KMS-11 (cell line): ENCODE measurements around the gene UNC5B.

Experiments used
- H2AFZ ChIP-seq: fragments of 200-600 bp; sonication (generic); 2 replicates; pipeline ENCODE4 v1.6.1; 2016; ENCODE audit warnings: antibody characterized with exemption, mixed run types, low read depth
- H3K27ac ChIP-seq: fragments of 200-600 bp; sonication (generic); 2 replicates; pipeline ENCODE4 v1.6.1; 2016; ENCODE audit warnings: mild to moderate bottlenecking, mixed run types
- H3K27me3 ChIP-seq: fragments of 200-600 bp; sonication (generic); 2 replicates; pipeline ENCODE4 v1.6.1; 2017; ENCODE audit warnings: mild to moderate bottlenecking, low read depth, mixed run types, moderate library complexity; ENCODE audit not compliant: insufficient read depth
- H3K36me3 ChIP-seq: fragments of 200-600 bp; sonication (generic); 2 replicates; pipeline ENCODE4 v1.6.1; 2017; ENCODE audit warnings: mild to moderate bottlenecking, mixed run types; ENCODE audit not compliant: insufficient read depth
- H3K4me1 ChIP-seq: fragments of 200-600 bp; sonication (generic); 2 replicates; pipeline ENCODE4 v1.6.1; 2016; ENCODE audit warnings: mild to moderate bottlenecking, low read depth, mixed run types; ENCODE audit not compliant: poor library complexity, severe bottlenecking
- H3K4me2 ChIP-seq: fragments of 200-600 bp; sonication (generic); 2 replicates; pipeline ENCODE4 v1.7.0; 2016; ENCODE audit warnings: mild to moderate bottlenecking, mixed run types
- H3K4me3 ChIP-seq: fragments of 200-600 bp; sonication (generic); IDR thresholded peaks from 2 replicates; pipeline ENCODE4 v1.6.1; 2017; ENCODE audit warnings: low read depth, low read length, mixed read lengths; ENCODE audit not compliant: insufficient read depth
- H3K79me2 ChIP-seq: fragments of 200-600 bp; sonication (generic); 2 replicates; pipeline ENCODE4 v1.6.1; 2016; ENCODE audit warnings: low read depth, mixed run types; ENCODE audit not compliant: insufficient read depth
- H3K9ac ChIP-seq: fragments of 200-600 bp; sonication (generic); 2 replicates; pipeline ENCODE4 v1.6.1; 2016; ENCODE audit warnings: mild to moderate bottlenecking, mixed run types
- H4K20me1 ChIP-seq: fragments of 200-600 bp; sonication (generic); 2 replicates; pipeline ENCODE4 v1.6.1; 2016; ENCODE audit warnings: mild to moderate bottlenecking, mixed run types; ENCODE audit not compliant: insufficient read depth
- CTCF ChIP-seq: fragments of 200-600 bp; sonication (generic); conservative IDR thresholded peaks from 2 replicates; pipeline ENCODE4 v1.6.1; 2017; ENCODE audit warnings: low read depth, mild to moderate bottlenecking, antibody characterized with exemption, low read length, moderate library complexity, mixed read lengths

Gene UNC5B

GRCh38 chr10:71213761-71214440, 1.5 kb downstream of the UNC5B start:
- peaks cover 57% of the 10 kb centered on the region for H3K27me3 ChIP-seq
- H3K27ac ChIP-seq = no peak overlapping the region
- no peaks in the 10 kb centered on the region for H3K79me2 ChIP-seq
- H3K4me2 ChIP-seq = no peak overlapping the region
- no peak for TF ChIP-seq CTCF
- no peak overlapping the region for H3K9ac ChIP-seq
- no peaks in the 10 kb centered on the region for H3K36me3 ChIP-seq
- H3K4me1 ChIP-seq = peaks cover 3% of the 10 kb centered on the region
- H2AFZ ChIP-seq = no peak overlapping the region
- no peaks in the 10 kb centered on the region for H4K20me1 ChIP-seq
- no peak overlapping the region for H3K4me3 ChIP-seq

GRCh38 chr10:71214641-71215559, 2.5 kb downstream of the UNC5B start:
- no peak for TF ChIP-seq CTCF
- no peak overlapping the region for H3K27ac ChIP-seq
- no peak overlapping the region for H3K4me3 ChIP-seq
- no peak overlapping the region for H3K9ac ChIP-seq
- peaks cover 54% of the 10 kb centered on the region for H3K27me3 ChIP-seq
- H3K36me3 ChIP-seq = no peaks in the 10 kb centered on the region
- peaks cover 3% of the 10 kb centered on the region for H3K4me1 ChIP-seq
- H2AFZ ChIP-seq = no peak overlapping the region
- H3K79me2 ChIP-seq = no peaks in the 10 kb centered on the region
- no peaks in the 10 kb centered on the region for H4K20me1 ChIP-seq
- no peak overlapping the region for H3K4me2 ChIP-seq

- H2AFZ ChIP-seq = no peak overlapping the region
- no peak for TF ChIP-seq CTCF
- peaks cover 39% of the 10 kb centered on the region for H3K27me3 ChIP-seq
- H3K27ac ChIP-seq = no peak overlapping the region
- no peak overlapping the region for H3K4me2 ChIP-seq
- no peaks in the 10 kb centered on the region for H3K36me3 ChIP-seq
- no peaks in the 10 kb centered on the region for H4K20me1 ChIP-seq
- no peak overlapping the region for H3K9ac ChIP-seq
- peaks cover 3% of the 10 kb centered on the region for H3K4me1 ChIP-seq
- H3K4me3 ChIP-seq = no peak overlapping the region
- H3K79me2 ChIP-seq = no peaks in the 10 kb centered on the region
Observed at GRCh38 chr10:71216363-71216695, 4.0 kb downstream of the UNC5B start.

- H3K27ac ChIP-seq = no peak overlapping the region
- no peaks in the 10 kb centered on the region for H4K20me1 ChIP-seq
- no peak for TF ChIP-seq CTCF
- peaks cover 3% of the 10 kb centered on the region for H3K4me1 ChIP-seq
- no peak overlapping the region for H3K4me3 ChIP-seq
- H3K9ac ChIP-seq = no peak overlapping the region
- H3K36me3 ChIP-seq = no peaks in the 10 kb centered on the region
- H2AFZ ChIP-seq = no peak overlapping the region
- H3K27me3 ChIP-seq = peaks cover 35% of the 10 kb centered on the region; the same call in 1 of the 2 replicates
- no peak overlapping the region for H3K4me2 ChIP-seq
- no peaks in the 10 kb centered on the region for H3K79me2 ChIP-seq
Observed at GRCh38 chr10:71216751-71217265, 4.4 kb downstream of the UNC5B start.
